Neural progenitor cell (in vitro differentiated cells): ENCODE data around the gene PTPRK. TPM values are rescaled to one million over a fixed set of nuclear protein-coding genes. Genes with fewer than 3 reads are reported as not detected.

Experiments used
- DNase-seq: peaks from one replicate; pipeline ENCODE4 v3.0.0-alpha.2; 2016; ENCODE audit warnings: low spot score
- H2AFZ ChIP-seq: fragments of 200-600 bp; sonication (generic); replicated peaks from 2 replicates; pipeline ENCODE4 v1.6.1; 2016; ENCODE audit warnings: antibody characterized with exemption
- H3F3A ChIP-seq: fragments of 200-600 bp; sonication (generic); 2 replicates; pipeline ENCODE4 v1.6.1; 2016; ENCODE audit warnings: antibody characterized with exemption, low read depth
- H3K27ac ChIP-seq: fragments of 200-600 bp; sonication (generic); 2 replicates; pipeline ENCODE4 v1.5.1; 2016; ENCODE audit warnings: mild to moderate bottlenecking
- H3K27me3 ChIP-seq: fragments of 200-600 bp; sonication (generic); 2 replicates; pipeline ENCODE4 v1.6.1; 2016; ENCODE audit warnings: mild to moderate bottlenecking, moderate library complexity
- H3K36me3 ChIP-seq: fragments of 200-600 bp; sonication (generic); 2 replicates; pipeline ENCODE4 v1.5.1; 2016
- H3K4me1 ChIP-seq: fragments of 200-600 bp; sonication (generic); 2 replicates; pipeline ENCODE4 v1.6.1; 2016; ENCODE audit warnings: mixed run types
- H3K4me2 ChIP-seq: fragments of 200-600 bp; sonication (generic); 2 replicates; pipeline ENCODE4 v1.6.1; 2016
- H3K4me3 ChIP-seq: fragments of 200-600 bp; sonication (generic); 2 replicates; pipeline ENCODE4 v1.5.1; 2016
- H3K79me2 ChIP-seq: fragments of 200-600 bp; sonication (generic); 2 replicates; pipeline ENCODE4 v1.6.1; 2016; ENCODE audit warnings: low read depth
- H3K9ac ChIP-seq: fragments of 200-600 bp; sonication (generic); 2 replicates; pipeline ENCODE4 v1.6.1; 2016
- H3K9me3 ChIP-seq: fragments of 200-600 bp; sonication (generic); 2 replicates; pipeline ENCODE4 v1.5.1; 2016; ENCODE audit warnings: low read depth
- H4K20me1 ChIP-seq: fragments of 200-600 bp; sonication (generic); 2 replicates; pipeline ENCODE4 v1.6.1; 2016; ENCODE audit warnings: low read depth
- H3K27ac Mint-ChIP-seq: 3 replicates; pipeline ENCODE4 v1.8.0; 2021; ENCODE audit warnings: mixed read lengths
- H3K27me3 Mint-ChIP-seq: 2 replicates; pipeline ENCODE4 v1.8.0; 2022; ENCODE audit warnings: low read depth, mild to moderate bottlenecking, inconsistent platforms, moderate library complexity, mixed read lengths; ENCODE audit not compliant: insufficient read depth
- H3K36me3 Mint-ChIP-seq: 3 replicates; pipeline ENCODE4 v1.8.0; 2021; ENCODE audit warnings: mixed read lengths
- H3K4me1 Mint-ChIP-seq: 3 replicates; pipeline ENCODE4 v1.8.0; 2021; ENCODE audit warnings: mixed read lengths
- H3K4me3 Mint-ChIP-seq: 3 replicates; pipeline ENCODE4 v1.8.0; 2021; ENCODE audit warnings: mild to moderate bottlenecking, moderate library complexity, mixed read lengths
- H3K9me3 Mint-ChIP-seq: 3 replicates; pipeline ENCODE4 v1.8.0; 2020; ENCODE audit warnings: mixed read lengths
- EZH2 ChIP-seq: fragments of 200-600 bp; sonication (generic); IDR thresholded peaks from 2 replicates; pipeline ENCODE4 v1.6.1; 2017; ENCODE audit warnings: antibody characterized with exemption, mild to moderate bottlenecking, moderate library complexity
- EZH2phosphoT487 ChIP-seq: fragments of 200-600 bp; sonication (generic); IDR thresholded peaks from 2 replicates; pipeline ENCODE4 v1.6.1; 2017; ENCODE audit warnings: antibody characterized with exemption
- total RNA-seq: library from RNA; depleted of rRNA; stranded (reverse); fragments of >200 nt; gene quantifications from 2 replicates; pipeline ENCODE4 v1.2.3, GENCODE V29; 2015; ENCODE audit warnings: low replicate concordance
- TF ChIP-seq, protein P1 (sequence below): fragments of 200-600 bp; sonication (generic); IDR thresholded peaks from 2 replicates; pipeline ENCODE4 v1.5.1; 2017; ENCODE audit warnings: antibody characterized with exemption, mild to moderate bottlenecking

Gene PTPRK
- total RNA-seq, 1 donor from 2014 or later = 35.0 TPM

DNA sequence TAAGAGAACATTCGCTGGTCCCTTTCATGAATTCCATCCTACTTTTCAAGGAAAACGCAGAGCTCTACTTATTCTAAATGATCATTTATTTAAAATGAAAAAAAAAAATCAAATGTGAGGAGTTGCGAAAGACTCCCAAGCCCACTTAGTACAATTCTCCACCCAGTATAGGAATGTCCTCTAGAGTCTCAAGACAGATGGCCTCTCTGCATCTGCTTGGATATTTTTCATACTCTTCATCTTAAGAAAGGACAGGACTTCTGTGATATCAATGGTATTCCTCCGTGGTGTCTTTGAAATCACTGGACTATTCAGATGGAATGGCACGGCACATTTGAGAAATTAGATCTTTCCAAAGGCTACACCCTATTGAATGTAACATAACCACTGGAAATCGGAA is 107.1 kb downstream of the PTPRK start:
- no peak overlapping the region for H3K27ac Mint-ChIP-seq
- Histone ChIP-seq H4K20me1 (no peaks in the 10 kb centered on the region), H3K27ac (no peak overlapping the region), H3K4me3 (no peak overlapping the region), H3K9ac (no peak overlapping the region), H3K9me3 (no peaks in the 10 kb centered on the region), H3F3A (no peaks in the 10 kb centered on the region), H2AFZ (no peak overlapping the region), H3K79me2 (peaks cover 15% of the 10 kb centered on the region), H3K4me2 (no peak overlapping the region), H3K4me1 (no peaks in the 10 kb centered on the region), H3K27me3 (no peaks in the 10 kb centered on the region), H3K36me3 (no peaks in the 10 kb centered on the region)
- peaks cover 3% of the 10 kb centered on the region for H3K4me1 Mint-ChIP-seq
- no peak for DNase-seq
- H3K4me3 Mint-ChIP-seq = no peak overlapping the region
- H3K9me3 Mint-ChIP-seq = peaks cover 4% of the 10 kb centered on the region
- peaks cover 2% of the 10 kb centered on the region for H3K27me3 Mint-ChIP-seq
- H3K36me3 Mint-ChIP-seq = peaks cover 12% of the 10 kb centered on the region
- TF ChIP-seq, protein P1, sequence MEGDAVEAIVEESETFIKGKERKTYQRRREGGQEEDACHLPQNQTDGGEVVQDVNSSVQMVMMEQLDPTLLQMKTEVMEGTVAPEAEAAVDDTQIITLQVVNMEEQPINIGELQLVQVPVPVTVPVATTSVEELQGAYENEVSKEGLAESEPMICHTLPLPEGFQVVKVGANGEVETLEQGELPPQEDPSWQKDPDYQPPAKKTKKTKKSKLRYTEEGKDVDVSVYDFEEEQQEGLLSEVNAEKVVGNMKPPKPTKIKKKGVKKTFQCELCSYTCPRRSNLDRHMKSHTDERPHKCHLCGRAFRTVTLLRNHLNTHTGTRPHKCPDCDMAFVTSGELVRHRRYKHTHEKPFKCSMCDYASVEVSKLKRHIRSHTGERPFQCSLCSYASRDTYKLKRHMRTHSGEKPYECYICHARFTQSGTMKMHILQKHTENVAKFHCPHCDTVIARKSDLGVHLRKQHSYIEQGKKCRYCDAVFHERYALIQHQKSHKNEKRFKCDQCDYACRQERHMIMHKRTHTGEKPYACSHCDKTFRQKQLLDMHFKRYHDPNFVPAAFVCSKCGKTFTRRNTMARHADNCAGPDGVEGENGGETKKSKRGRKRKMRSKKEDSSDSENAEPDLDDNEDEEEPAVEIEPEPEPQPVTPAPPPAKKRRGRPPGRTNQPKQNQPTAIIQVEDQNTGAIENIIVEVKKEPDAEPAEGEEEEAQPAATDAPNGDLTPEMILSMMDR = no peak

DNA sequence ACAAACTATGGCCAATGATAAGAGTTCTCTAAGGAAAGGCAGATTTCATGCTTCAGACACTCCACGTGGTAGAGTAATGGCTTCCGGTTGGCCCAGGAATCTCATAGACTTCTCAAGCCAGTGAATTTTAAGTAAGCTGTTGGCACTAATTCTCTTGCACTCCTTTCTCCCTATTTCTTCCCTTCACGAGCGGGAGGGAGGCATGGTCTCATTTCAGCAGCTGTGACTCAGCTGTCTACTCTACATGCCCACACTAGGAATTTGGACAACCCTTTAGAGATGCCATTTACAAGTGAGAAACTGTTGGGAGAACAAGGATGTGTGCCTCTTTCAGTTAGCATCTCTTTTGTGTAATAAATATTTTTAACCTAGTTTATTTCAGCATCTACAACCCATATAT is 107.7 kb downstream of the PTPRK start:
- Histone ChIP-seq H3K36me3 (no peaks in the 10 kb centered on the region), H3K9ac (no peak overlapping the region), H3K4me3 (no peak overlapping the region), H3K4me2 (no peak overlapping the region), H3K27ac (no peak overlapping the region), H3K79me2 (peaks cover 15% of the 10 kb centered on the region), H3K27me3 (no peaks in the 10 kb centered on the region), H3F3A (no peaks in the 10 kb centered on the region), H3K4me1 (no peaks in the 10 kb centered on the region), H2AFZ (no peak overlapping the region), H4K20me1 (no peaks in the 10 kb centered on the region), H3K9me3 (no peaks in the 10 kb centered on the region)
- H3K4me3 Mint-ChIP-seq = no peak overlapping the region
- H3K4me1 Mint-ChIP-seq = peaks cover 3% of the 10 kb centered on the region
- no peak for DNase-seq
- TF ChIP-seq EZH2phosphoT487 = no peak
- TF ChIP-seq EZH2 = no peak
- TF ChIP-seq, protein P1 = no peak
- peaks cover 12% of the 10 kb centered on the region for H3K36me3 Mint-ChIP-seq
- H3K9me3 Mint-ChIP-seq = peaks cover 2% of the 10 kb centered on the region
- no peak overlapping the region for H3K27ac Mint-ChIP-seq
- H3K27me3 Mint-ChIP-seq = peaks cover 2% of the 10 kb centered on the region

DNA sequence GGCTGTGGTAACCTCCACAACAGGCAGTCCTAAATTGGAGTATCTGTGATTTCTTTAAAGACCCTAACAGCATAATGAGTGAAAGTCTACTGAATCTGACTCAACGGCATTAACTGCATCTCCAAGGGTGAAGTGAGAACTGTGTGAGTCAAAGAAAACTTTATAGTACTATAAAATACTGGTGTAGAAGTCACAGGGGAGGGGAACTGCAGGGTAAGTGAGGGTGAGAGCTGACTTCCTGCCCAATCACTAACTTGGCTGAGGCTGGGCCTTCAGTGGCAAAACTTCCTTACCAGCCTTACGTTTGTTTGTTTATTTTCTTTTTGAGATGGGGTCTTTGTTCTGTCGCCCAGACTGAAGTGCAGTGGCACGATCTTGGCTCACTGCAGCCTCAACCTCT is 109.8 kb downstream of the PTPRK start:
- H3K9me3 ChIP-seq = no peaks in the 10 kb centered on the region
- H3K4me3 Mint-ChIP-seq = no peak overlapping the region
- TF ChIP-seq, protein P1 = no peak
- TF ChIP-seq EZH2 (no peak), EZH2phosphoT487 (no peak)
- H3K9ac ChIP-seq = no peak overlapping the region
- no peak overlapping the region for H3K4me2 ChIP-seq
- no peak for DNase-seq
- H3K27ac ChIP-seq = no peak overlapping the region
- H3K79me2 ChIP-seq = peaks cover 12% of the 10 kb centered on the region
- no peaks in the 10 kb centered on the region for H4K20me1 ChIP-seq
- H3K4me1 ChIP-seq = no peaks in the 10 kb centered on the region
- H3K27me3 ChIP-seq = no peaks in the 10 kb centered on the region
- no peaks in the 10 kb centered on the region for H3F3A ChIP-seq
- no peaks in the 10 kb centered on the region for H3K36me3 ChIP-seq
- H3K4me3 ChIP-seq = no peak overlapping the region
- peaks cover 3% of the 10 kb centered on the region for H3K4me1 Mint-ChIP-seq
- H3K27me3 Mint-ChIP-seq = peaks cover 2% of the 10 kb centered on the region
- H2AFZ ChIP-seq = no peak overlapping the region
- no peak overlapping the region for H3K27ac Mint-ChIP-seq
- peaks cover 6% of the 10 kb centered on the region for H3K36me3 Mint-ChIP-seq
- H3K9me3 Mint-ChIP-seq = no peaks in the 10 kb centered on the region

GRCh38 chr6:128409003-128409402 is 111.4 kb downstream of the PTPRK start:
- no peak overlapping the region for H3K27ac Mint-ChIP-seq
- TF ChIP-seq EZH2phosphoT487 = no peak
- H3K9me3 Mint-ChIP-seq = no peaks in the 10 kb centered on the region
- peaks cover 12% of the 10 kb centered on the region for H3K79me2 ChIP-seq
- no peak overlapping the region for H3K4me3 Mint-ChIP-seq
- no peak overlapping the region for H3K4me3 ChIP-seq
- no peak for DNase-seq
- no peaks in the 10 kb centered on the region for H3K36me3 ChIP-seq
- H3K4me1 ChIP-seq = no peaks in the 10 kb centered on the region
- no peak overlapping the region for H3K9ac ChIP-seq
- no peak overlapping the region for H3K4me2 ChIP-seq
- no peaks in the 10 kb centered on the region for H4K20me1 ChIP-seq
- no peaks in the 10 kb centered on the region for H3F3A ChIP-seq
- no peaks in the 10 kb centered on the region for H3K9me3 ChIP-seq
- no peaks in the 10 kb centered on the region for H3K27me3 ChIP-seq
- peaks cover 3% of the 10 kb centered on the region for H3K4me1 Mint-ChIP-seq
- H3K27me3 Mint-ChIP-seq = peaks cover 2% of the 10 kb centered on the region
- no peak overlapping the region for H3K27ac ChIP-seq
- peaks cover 6% of the 10 kb centered on the region for H3K36me3 Mint-ChIP-seq
- no peak overlapping the region for H2AFZ ChIP-seq
